ENCODE results near the gene TUBGCP3. TPM values are rescaled to one million over a fixed set of nuclear protein-coding genes. Genes with fewer than 3 reads are reported as not detected.

The TUBGCP3 gene
- total and polyA plus RNA-seq, 9 of the 15 experiments (the other 6 are each of a cell fraction or from before 2014, with no cell fraction given) = 3.0 to 24.8 (median 15.2) TPM

DNA sequence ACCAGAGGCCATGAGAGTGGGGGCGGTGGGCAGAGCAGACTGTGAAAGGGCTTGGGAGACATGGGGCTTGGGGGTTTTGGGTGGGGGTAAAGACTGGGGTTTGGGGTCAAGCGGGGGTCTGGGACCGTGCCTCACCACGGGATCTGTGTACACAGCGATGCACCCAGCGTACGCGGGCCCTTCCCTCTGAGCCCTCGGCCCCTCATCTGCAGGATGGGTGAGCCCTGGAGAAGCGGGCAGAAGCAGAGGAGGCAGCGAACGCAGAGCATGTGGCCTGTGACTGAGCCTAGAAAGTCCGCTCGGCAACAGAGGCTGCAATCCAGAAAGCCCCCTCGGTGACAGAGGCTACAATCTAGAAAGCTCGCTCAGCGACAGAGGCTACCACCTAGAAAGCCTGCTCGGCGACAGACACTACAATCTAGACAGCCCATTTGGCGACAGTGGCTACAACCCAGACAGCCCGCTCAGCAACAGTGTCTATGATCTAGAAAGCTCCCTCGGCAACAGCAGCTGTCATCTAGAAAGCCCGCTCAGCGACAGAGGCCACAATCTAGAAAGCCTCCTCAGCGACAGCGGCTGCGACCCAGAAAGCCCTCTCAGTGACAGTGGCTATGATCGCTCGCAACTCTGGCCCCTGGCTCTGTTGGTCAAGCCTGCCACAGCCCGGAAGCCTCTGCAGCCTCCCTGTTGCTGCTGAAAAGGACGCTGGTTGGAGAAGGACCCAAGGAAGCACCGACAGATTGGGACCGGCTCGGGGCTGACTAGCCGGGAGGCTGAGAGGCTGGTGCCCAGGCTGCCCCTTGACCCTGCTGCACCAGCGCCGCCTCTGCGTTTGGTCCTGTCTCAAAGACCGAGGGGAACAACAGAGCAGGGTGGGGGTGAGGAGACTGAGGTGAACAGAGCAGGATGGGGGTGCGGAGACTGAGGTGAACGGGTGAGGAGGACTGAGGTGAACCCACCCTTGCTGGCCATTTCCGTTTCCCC, 143.2 kb downstream of the TUBGCP3 start (continued):
- no peak for TF ChIP-seq SMAD4 (CRISPR knock-in tag; conservative IDR thresholded peaks at IDR 0.05)
- no peak for TF ChIP-seq NR3C1 (CRISPR knock-in tag; IDR thresholded peaks at IDR 0.05)
- no peak for TF ChIP-seq NEUROD1 (IDR thresholded peaks at IDR 0.05; ENCODE audit: borderline replicate concordance, low read depth, low read length, partially characterized antibody)
- TF ChIP-seq, protein P1, sequence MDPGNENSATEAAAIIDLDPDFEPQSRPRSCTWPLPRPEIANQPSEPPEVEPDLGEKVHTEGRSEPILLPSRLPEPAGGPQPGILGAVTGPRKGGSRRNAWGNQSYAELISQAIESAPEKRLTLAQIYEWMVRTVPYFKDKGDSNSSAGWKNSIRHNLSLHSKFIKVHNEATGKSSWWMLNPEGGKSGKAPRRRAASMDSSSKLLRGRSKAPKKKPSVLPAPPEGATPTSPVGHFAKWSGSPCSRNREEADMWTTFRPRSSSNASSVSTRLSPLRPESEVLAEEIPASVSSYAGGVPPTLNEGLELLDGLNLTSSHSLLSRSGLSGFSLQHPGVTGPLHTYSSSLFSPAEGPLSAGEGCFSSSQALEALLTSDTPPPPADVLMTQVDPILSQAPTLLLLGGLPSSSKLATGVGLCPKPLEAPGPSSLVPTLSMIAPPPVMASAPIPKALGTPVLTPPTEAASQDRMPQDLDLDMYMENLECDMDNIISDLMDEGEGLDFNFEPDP (CRISPR knock-in tag; IDR thresholded peaks at IDR 0.05) = no peak
- no peak for TF ChIP-seq RNF2 (IDR thresholded peaks at IDR 0.05)

DNA sequence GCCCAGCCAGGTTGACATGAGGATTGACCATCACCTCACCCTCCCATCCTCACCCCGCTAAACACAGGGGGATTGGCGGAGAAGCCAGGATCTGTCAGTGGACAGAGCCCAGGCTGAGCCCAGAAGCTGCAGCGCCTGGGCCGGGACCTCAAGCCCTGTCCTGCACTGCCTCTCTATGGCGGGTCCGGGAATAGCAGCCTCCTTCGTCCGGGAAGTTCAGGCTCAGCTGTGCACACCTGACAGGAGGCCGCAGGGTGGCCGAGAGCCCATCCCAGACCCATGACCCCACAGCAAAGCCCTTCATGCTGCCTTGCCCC, 144.0 kb downstream of the TUBGCP3 start:
- CTCF ChIA-PET (ENCODE audit: low intra/inter-chr PET ratio) = interaction anchor here (1.8 kb wide), 1 partner anchor 970 kb away, joined by 6 read pairs; no protein-coding TSS in a partner anchor
- POLR2A ChIA-PET = no interaction called here
- Histone ChIP-seq H3K4me2 (ENCODE audit: insufficient read depth, low read length) (no peak overlapping the region), H3K27ac (ENCODE audit: extremely low read depth, low read depth, low read length) (no peak overlapping the region), H3K4me3 (no peak overlapping the region), H2AFZ (ENCODE audit: low read depth, low read length) (no peak overlapping the region), H3K9me3 (replicated peaks; ENCODE audit: control insufficient read depth, insufficient read depth, low read depth, low read length) (no peaks in the 10 kb centered on the region), H3K79me2 (ENCODE audit: control insufficient read depth, insufficient read depth, low read length) (no peaks in the 10 kb centered on the region), H3K9me1 (ENCODE audit: control insufficient read depth, insufficient read depth, low read length) (no peaks in the 10 kb centered on the region), H3K4me1 (replicated peaks in 1 of 2; ENCODE audit: control insufficient read depth in 2 of 2, insufficient read depth in 2 of 2, low read length in 2 of 2) (peaks cover 0 to 7% of the 10 kb centered on the region in 2 experiments; a peak in 1 of 5 replicates), H4K20me1 (replicated peaks; ENCODE audit: control insufficient read depth, insufficient read depth, low read length) (no peaks in the 10 kb centered on the region), H3K36me3 (ENCODE audit: control insufficient read depth, insufficient read depth, low read length) (no peaks in the 10 kb centered on the region), H3K9ac (ENCODE audit: insufficient read depth in 1 of 2, low read depth in 2 of 2, low read length in 2 of 2) (no peak overlapping the region), H3K27me3 (ENCODE audit: control insufficient read depth in 2 of 2, insufficient read depth in 2 of 2, low read length in 2 of 2) (peaks cover 15 to 46% of the 10 kb centered on the region in 2 experiments; a peak in 4 of 5 replicates)
- ATAC-seq (peak; percentile 95), FAIRE-seq (peak; percentile 26), DNase-seq (ENCODE audit: extremely low read depth in 1 of 4, low spot score in 3 of 4) (peak; percentile 65 to 70 (median 70))
- no TSS peak for BruUV-seq (replicated peaks)
- intact Hi-C loops (cut with micrococcal nuclease) (no loop called here), in situ Hi-C loops (cut with MboI) (loop anchor here (10.0 kb wide), 1 partner anchor 969 kb away; no protein-coding TSS in a partner anchor)
- WGBS (ENCODE audit: insufficient coverage, low coverage, missing lambda C conversion rate) = 2% methylated on average over 9 of the region's 10 CpGs
- TF ChIP-seq ZNF140 (CRISPR knock-in tag; IDR thresholded peaks at IDR 0.05) = no peak
- TF ChIP-seq, protein P2, sequence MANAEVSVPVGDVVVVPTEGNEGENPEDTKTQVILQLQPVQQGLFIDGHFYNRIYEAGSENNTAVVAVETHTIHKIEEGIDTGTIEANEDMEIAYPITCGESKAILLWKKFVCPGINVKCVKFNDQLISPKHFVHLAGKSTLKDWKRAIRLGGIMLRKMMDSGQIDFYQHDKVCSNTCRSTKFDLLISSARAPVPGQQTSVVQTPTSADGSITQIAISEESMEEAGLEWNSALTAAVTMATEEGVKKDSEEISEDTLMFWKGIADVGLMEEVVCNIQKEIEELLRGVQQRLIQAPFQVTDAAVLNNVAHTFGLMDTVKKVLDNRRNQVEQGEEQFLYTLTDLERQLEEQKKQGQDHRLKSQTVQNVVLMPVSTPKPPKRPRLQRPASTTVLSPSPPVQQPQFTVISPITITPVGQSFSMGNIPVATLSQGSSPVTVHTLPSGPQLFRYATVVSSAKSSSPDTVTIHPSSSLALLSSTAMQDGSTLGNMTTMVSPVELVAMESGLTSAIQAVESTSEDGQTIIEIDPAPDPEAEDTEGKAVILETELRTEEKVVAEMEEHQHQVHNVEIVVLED (CRISPR knock-in tag; IDR thresholded peaks at IDR 0.05) = no peak
- no peak for TF ChIP-seq ATF7 (IDR thresholded peaks at IDR 0.05)
- TF ChIP-seq, protein P3, sequence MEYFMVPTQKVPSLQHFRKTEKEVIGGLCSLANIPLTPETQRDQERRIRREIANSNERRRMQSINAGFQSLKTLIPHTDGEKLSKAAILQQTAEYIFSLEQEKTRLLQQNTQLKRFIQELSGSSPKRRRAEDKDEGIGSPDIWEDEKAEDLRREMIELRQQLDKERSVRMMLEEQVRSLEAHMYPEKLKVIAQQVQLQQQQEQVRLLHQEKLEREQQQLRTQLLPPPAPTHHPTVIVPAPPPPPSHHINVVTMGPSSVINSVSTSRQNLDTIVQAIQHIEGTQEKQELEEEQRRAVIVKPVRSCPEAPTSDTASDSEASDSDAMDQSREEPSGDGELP (CRISPR knock-in tag; IDR thresholded peaks at IDR 0.05; ENCODE audit: borderline replicate concordance) = peak; percentile 57; the same call in 1 of the 2 replicates
- TF ChIP-seq COPS2 (conservative IDR thresholded peaks at IDR 0.05) = no peak
- TF ChIP-seq, protein P4, sequence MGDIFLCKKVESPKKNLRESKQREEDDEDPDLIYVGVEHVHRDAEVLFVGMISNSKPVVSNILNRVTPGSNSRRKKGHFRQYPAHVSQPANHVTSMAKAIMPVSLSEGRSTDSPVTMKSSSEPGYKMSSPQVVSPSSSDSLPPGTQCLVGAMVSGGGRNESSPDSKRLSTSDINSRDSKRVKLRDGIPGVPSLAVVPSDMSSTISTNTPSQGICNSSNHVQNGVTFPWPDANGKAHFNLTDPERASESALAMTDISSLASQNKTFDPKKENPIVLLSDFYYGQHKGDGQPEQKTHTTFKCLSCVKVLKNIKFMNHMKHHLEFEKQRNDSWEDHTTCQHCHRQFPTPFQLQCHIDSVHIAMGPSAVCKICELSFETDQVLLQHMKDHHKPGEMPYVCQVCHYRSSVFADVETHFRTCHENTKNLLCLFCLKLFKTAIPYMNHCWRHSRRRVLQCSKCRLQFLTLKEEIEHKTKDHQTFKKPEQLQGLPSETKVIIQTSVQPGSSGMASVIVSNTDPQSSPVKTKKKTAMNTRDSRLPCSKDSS (IDR thresholded peaks at IDR 0.05; ENCODE audit: low read depth, partially characterized antibody) = no peak
- no peak for TF ChIP-seq FOXM1 (IDR thresholded peaks at IDR 0.05; ENCODE audit: low read depth)
- no peak for TF ChIP-seq FOXM1 (CRISPR knock-in tag; IDR thresholded peaks at IDR 0.05; ENCODE audit: low read depth)
